Measurements from ENCODE around the gene LAMA2.

DNA sequence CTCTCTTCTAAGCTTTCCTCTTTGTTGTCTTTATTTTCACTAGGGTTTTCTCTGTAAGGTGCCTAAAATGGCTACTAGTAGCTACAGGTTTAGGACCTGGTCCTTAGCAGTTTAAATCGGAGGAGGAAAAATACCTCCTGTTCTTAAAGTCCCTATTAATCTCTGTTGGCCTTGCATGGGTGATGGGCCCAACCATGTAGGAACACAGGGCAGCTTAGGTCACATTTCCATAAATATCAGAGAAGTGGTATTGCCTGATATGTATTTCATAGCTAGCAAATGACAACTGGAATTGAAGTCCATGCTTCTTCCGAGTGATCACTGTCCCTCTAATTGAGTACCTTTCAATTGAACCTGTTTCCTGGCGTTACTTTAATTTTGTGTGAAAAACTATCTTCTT, 70.0 kb downstream of the LAMA2 start:
- TF ChIP-seq POLR2A (IDR thresholded peaks at IDR 0.05; ENCODE audit: low read depth, low read length) (no peak), CTCF (IDR thresholded peaks at IDR 0.05; ENCODE audit: extremely low read depth in 1 of 2, insufficient read depth in 1 of 2, low read depth in 1 of 2, low read length in 2 of 2) (no peak), POLR2AphosphoS5 (IDR thresholded peaks at IDR 0.05; ENCODE audit: insufficient read depth, low read depth, low read length) (no peak), JUN (IDR thresholded peaks at IDR 0.05; ENCODE audit: borderline replicate concordance, insufficient read depth, insufficient read length, low read depth) (no peak)
- TF ChIP-seq, protein P1, sequence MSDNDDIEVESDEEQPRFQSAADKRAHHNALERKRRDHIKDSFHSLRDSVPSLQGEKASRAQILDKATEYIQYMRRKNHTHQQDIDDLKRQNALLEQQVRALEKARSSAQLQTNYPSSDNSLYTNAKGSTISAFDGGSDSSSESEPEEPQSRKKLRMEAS (IDR thresholded peaks at IDR 0.05; ENCODE audit: insufficient read depth, insufficient read length), result no peak

All from endothelial cell of umbilical vein (primary cell).